Liver (tissue), 3 donors: ENCODE data around the gene RNF10.

ENCODE experiments used
- JUND ChIP-seq, 2 donors: IDR thresholded peaks; 2 replicates each; pipeline ENCODE4 v1.6.1; 2016; ENCODE audit warnings: antibody characterized with exemption in 2 of 2
- TAF1 ChIP-seq: conservative IDR thresholded peaks from 2 replicates; pipeline ENCODE4 v1.6.1; 2016; ENCODE audit warnings: antibody characterized with exemption, mild to moderate bottlenecking
- YY1 ChIP-seq: IDR thresholded peaks from 2 replicates; pipeline ENCODE4 v1.6.1; 2016; ENCODE audit warnings: antibody characterized with exemption, mild to moderate bottlenecking
- TF ChIP-seq, protein P1 (sequence below): IDR thresholded peaks from 2 replicates; pipeline ENCODE4 v1.6.1; 2016; ENCODE audit warnings: antibody characterized with exemption
- TF ChIP-seq, protein P2 (sequence below): fragments of 150-350 bp; IDR thresholded peaks from 2 replicates; pipeline ENCODE4 v1.5.1; 2017; ENCODE audit warnings: improper control_type of control experiment, low read depth, low read length; ENCODE audit not compliant: missing input control
- TF ChIP-seq, protein P3 (sequence below): IDR thresholded peaks from 2 replicates; pipeline ENCODE4 v1.6.1; 2016; ENCODE audit warnings: antibody characterized with exemption
- donor health status: healthy.
- donor health status: healthy.

DNA sequence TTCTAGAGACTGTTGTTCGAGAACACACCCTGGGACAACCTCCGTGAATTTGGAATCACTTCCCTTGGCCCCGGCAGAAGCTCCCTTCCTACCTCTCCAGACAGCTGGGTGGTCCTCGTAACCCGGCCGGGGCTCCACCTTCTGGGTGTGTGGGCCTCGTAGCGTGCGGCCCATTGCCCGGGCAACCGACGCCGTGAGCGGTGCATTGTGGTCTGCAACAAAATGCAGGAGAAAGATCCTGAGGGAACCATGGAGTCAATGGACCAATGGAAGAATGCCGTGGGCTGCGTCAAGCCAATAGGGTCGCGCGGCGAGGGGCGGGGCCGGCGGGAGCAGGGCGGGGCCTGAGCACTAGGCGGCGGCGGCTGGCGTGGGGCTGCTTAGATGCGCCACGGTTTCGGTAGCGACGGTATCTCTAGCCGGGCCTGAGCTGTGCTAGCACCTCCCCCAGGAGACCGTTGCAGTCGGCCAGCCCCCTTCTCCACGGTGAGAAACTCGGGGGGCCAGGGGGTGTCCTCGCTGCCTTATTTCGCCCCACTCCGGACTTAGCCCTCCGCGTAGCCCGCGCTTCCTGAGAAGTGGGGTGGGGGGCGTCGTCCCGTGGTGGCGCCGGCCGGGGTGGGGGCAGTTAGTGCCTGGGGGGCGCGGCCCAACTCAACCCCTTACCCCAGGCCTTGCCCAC is 38.3 kb upstream of the RNF10 start, which contains the start of gene DYNLL1:
- TF ChIP-seq, protein P1, sequence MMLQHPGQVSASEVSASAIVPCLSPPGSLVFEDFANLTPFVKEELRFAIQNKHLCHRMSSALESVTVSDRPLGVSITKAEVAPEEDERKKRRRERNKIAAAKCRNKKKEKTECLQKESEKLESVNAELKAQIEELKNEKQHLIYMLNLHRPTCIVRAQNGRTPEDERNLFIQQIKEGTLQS = no peak
- TF ChIP-seq JUND (IDR thresholded peaks at IDR 0.05) = no peak
- TF ChIP-seq YY1 = peak; percentile 39
- TF ChIP-seq, protein P2, sequence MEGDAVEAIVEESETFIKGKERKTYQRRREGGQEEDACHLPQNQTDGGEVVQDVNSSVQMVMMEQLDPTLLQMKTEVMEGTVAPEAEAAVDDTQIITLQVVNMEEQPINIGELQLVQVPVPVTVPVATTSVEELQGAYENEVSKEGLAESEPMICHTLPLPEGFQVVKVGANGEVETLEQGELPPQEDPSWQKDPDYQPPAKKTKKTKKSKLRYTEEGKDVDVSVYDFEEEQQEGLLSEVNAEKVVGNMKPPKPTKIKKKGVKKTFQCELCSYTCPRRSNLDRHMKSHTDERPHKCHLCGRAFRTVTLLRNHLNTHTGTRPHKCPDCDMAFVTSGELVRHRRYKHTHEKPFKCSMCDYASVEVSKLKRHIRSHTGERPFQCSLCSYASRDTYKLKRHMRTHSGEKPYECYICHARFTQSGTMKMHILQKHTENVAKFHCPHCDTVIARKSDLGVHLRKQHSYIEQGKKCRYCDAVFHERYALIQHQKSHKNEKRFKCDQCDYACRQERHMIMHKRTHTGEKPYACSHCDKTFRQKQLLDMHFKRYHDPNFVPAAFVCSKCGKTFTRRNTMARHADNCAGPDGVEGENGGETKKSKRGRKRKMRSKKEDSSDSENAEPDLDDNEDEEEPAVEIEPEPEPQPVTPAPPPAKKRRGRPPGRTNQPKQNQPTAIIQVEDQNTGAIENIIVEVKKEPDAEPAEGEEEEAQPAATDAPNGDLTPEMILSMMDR = peak; percentile 14
- TF ChIP-seq TAF1 = peak; percentile 89
- TF ChIP-seq, protein P3, sequence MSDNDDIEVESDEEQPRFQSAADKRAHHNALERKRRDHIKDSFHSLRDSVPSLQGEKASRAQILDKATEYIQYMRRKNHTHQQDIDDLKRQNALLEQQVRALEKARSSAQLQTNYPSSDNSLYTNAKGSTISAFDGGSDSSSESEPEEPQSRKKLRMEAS = no peak
